NK-92 treated with Interleukin-12 subunit alpha and Interleukin-12 subunit beta, amount 100 ng/mL, for 24 hours (cell line): ENCODE measurements around the gene TOR1AIP2.
"Not testable (repeated sequence)": the region's sequence is repeated elsewhere in the genome, so short reads cannot be mapped to it uniquely, and the experiment has no call there.

Experiments used
- DNase-seq: peaks from one replicate; lab custom pipeline; 2025; lab: John Stamatoyannopoulos, UW

TOR1AIP2 gene

GRCh38 chr1:179807291-179807690 is 70.3 kb downstream of the TOR1AIP2 start:
- DNase-seq: no peak

DNA sequence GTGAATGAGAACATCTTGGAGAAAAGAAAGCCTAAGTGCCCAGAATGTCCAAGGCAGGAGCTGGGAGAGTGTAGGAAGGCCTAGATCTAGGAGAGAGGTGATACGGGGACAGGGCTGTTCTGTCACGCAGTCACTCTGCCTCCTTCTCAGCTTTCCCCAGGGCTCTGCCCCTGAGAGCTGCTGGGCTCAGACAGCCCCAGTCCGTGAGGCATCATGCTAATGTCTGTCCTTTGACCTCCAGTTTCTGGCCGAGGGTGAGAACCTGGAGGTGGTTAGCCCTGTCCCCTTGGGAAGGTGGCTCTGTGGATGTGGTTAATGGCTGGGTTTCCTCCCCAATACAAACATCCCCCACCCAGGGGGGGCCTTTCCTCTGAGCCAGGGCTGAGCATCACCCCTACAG is 71.3 kb downstream of the TOR1AIP2 start:
- no peak for DNase-seq

- no peak for DNase-seq
Observed at GRCh38 chr1:179805291-179806195, 72.1 kb downstream of the TOR1AIP2 start.

GRCh38 chr1:179804417-179804816 is 73.2 kb downstream of the TOR1AIP2 start:
- DNase-seq: not testable (repeated sequence)

DNA sequence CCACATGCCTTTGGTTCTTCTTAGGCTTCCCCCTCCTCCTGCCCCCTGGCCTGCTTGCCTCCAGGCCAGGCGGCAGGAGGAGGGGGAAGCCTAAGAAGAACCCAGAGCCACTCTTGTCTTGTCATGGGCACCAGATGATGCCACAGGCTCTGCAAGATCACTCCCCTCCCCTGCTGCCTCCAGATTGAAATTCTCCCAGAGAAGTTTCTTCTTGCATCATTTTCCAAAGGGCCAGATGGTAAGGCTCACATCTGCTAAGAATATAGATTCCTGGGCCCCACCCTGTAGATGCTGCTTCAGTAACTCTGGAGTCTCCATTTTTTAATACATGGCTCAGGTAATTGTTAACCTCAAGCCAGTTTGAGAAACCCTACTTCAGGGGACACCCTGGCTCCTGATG is 73.7 kb downstream of the TOR1AIP2 start:
- no peak for DNase-seq

GRCh38 chr1:179803104-179803503 is 74.5 kb downstream of the TOR1AIP2 start:
- DNase-seq: no peak

GRCh38 chr1:179800481-179800880 is 77.1 kb downstream of the TOR1AIP2 start:
- DNase-seq: no peak

GRCh38 chr1:179798864-179799516 is 78.6 kb downstream of the TOR1AIP2 start:
- DNase-seq: no peak

DNA sequence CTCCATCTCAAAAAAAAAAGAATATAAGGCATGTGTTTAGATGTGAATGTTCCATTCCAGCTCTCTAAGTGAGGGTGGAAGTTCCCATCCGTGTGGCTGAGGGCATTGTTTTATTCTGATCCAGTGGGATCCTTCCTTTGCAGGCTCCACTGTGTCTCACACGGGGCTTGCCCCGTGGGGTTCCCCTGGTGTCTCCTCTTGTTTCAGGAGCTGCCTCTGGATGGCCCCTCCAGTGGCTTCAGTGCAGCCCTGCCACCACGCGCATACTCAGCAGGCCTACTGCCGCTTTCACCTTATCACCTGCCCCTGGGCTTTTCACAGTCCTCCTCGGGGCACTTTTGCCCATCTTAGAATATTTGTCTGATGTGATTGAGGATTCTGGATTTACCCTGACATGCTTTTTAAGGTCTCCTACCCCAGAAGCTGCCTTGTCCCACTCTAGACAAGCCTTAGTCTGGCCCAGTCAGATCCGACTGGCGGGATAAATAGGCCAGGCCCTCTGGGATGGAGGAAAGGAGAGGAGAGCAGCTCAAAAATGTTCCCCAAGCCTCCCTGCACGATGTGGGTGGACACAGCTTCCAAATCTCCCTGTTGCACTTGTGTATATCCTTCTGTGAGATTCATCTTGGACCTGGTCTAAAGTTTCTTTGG is 79.3 kb downstream of the TOR1AIP2 start:
- DNase-seq: no peak

GRCh38 chr1:179794669-179795068 is 82.9 kb downstream of the TOR1AIP2 start:
- no peak for DNase-seq

DNA sequence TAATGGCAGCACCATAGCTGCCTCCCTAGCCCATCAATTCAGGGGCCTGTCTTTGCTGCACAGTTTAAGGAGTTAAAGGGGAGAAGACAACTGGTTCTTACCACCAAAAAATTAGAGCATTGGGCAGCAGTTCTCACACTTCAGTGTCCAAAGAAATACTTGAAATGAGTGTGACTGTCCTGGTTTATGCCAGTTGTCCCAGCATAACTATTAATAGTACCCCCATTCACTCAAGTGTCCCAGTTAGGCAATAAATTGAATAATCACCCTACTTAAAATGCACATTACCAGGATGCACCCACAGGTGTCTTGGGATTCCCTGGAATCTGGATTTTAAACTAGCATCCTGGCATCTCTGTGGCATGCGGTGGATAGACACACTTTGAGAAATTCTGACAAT is 83.5 kb downstream of the TOR1AIP2 start:
- no peak for DNase-seq

DNA sequence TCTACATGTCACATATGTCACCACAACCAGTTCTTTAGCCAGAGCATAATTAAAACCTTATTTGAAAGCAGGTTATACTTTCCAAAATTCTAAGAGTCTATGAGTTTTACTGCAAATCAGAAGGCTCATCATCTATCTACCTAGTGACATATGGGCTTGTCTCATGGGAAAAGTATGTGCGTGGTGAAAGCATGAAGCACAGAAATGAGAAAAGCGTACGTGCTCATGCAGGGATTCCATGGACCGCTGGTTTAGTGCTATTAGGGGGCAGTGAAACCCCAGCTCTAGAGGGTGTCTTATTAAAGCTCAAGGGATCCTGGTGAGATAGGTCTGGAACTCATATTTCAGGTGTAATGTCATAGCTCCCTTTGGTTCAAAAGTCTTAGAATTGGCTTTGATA is 84.3 kb downstream of the TOR1AIP2 start:
- DNase-seq: no peak
